GM23338 (cell line): ENCODE data around the gene CABS1. TPM values are rescaled to one million over a fixed set of nuclear protein-coding genes. Genes with fewer than 3 reads are reported as not detected.

Experiments used
- ATAC-seq: fragments of 200-7000 bp; cut with Tn5 transposase; 3 replicates; pipeline ENCODE4 v1.9.1; 2020
- DNase-seq: peaks from one replicate; pipeline ENCODE4 v3.0.0-alpha.2; 2015; ENCODE audit warnings: low spot score
- H2AFZ ChIP-seq: fragments of 200-600 bp; sonication (generic); 2 replicates; pipeline ENCODE4 v1.8.0; 2016; ENCODE audit warnings: antibody characterized with exemption, mild to moderate bottlenecking, moderate library complexity
- H3F3A ChIP-seq: fragments of 200-600 bp; sonication (generic); replicated peaks from 2 replicates; pipeline ENCODE4 v1.8.0; 2017; ENCODE audit warnings: antibody characterized with exemption, mixed run types, low read depth
- H3K27ac ChIP-seq: fragments of 200-600 bp; sonication (generic); 2 replicates; pipeline ENCODE4 v1.6.1; 2016; ENCODE audit warnings: low read depth
- H3K27me3 ChIP-seq: fragments of 200-600 bp; sonication (generic); 2 replicates; pipeline ENCODE4 v1.8.0; 2016; ENCODE audit warnings: mild to moderate bottlenecking, mixed run types, moderate library complexity; ENCODE audit not compliant: insufficient read depth
- H3K36me3 ChIP-seq: fragments of 200-600 bp; sonication (generic); 2 replicates; pipeline ENCODE4 v1.8.0; 2016; ENCODE audit warnings: mild to moderate bottlenecking; ENCODE audit not compliant: insufficient read depth
- H3K4me1 ChIP-seq: fragments of 200-600 bp; sonication (generic); 2 replicates; pipeline ENCODE4 v1.8.0; 2016; ENCODE audit warnings: mild to moderate bottlenecking, moderate library complexity; ENCODE audit not compliant: insufficient read depth
- H3K4me2 ChIP-seq: fragments of 200-600 bp; sonication (generic); 2 replicates; pipeline ENCODE4 v1.7.1; 2017; ENCODE audit warnings: mixed run types
- H3K4me3 ChIP-seq: fragments of 200-600 bp; sonication (generic); 2 replicates; pipeline ENCODE4 v1.6.1; 2016; ENCODE audit warnings: mixed run types
- H3K79me2 ChIP-seq: fragments of 200-600 bp; sonication (generic); replicated peaks from 2 replicates; pipeline ENCODE4 v1.8.0; 2017; ENCODE audit warnings: mild to moderate bottlenecking; ENCODE audit not compliant: insufficient read depth
- H3K9me2 ChIP-seq: fragments of 200-600 bp; sonication (generic); 2 replicates; pipeline ENCODE4 v1.8.0; 2017; ENCODE audit not compliant: insufficient read depth
- H4K20me1 ChIP-seq: fragments of 200-600 bp; sonication (generic); replicated peaks from 2 replicates; pipeline ENCODE4 v1.8.0; 2017; ENCODE audit warnings: mild to moderate bottlenecking; ENCODE audit not compliant: insufficient read depth
- H3K27ac Mint-ChIP-seq: 2 replicates; pipeline ENCODE4 v1.8.0; 2020; ENCODE audit warnings: inconsistent platforms, mild to moderate bottlenecking, moderate library complexity, mixed read lengths
- H3K27me3 Mint-ChIP-seq: 3 replicates; pipeline ENCODE4 v1.8.0; 2022; ENCODE audit warnings: low read depth, mild to moderate bottlenecking, moderate library complexity, mixed read lengths, inconsistent platforms; ENCODE audit not compliant: insufficient read depth, poor library complexity
- H3K36me3 Mint-ChIP-seq: 3 replicates; pipeline ENCODE4 v1.8.0; 2021; ENCODE audit warnings: low read depth, mild to moderate bottlenecking, inconsistent platforms, moderate library complexity, mixed read lengths
- H3K4me1 Mint-ChIP-seq: 3 replicates; pipeline ENCODE4 v1.8.0; 2020; ENCODE audit warnings: mild to moderate bottlenecking, inconsistent platforms, mixed read lengths
- H3K4me3 Mint-ChIP-seq: 3 replicates; pipeline ENCODE4 v1.8.0; 2021; ENCODE audit warnings: moderate library complexity, mild to moderate bottlenecking, inconsistent platforms, mixed read lengths
- H3K9me3 Mint-ChIP-seq: 3 replicates; pipeline ENCODE4 v1.8.0; 2020; ENCODE audit warnings: moderate library complexity, mild to moderate bottlenecking, inconsistent platforms, mixed read lengths
- CREB1 ChIP-seq: fragments of 250-450 bp; sonication (Bioruptor Pico); IDR thresholded peaks from 2 replicates; pipeline ENCODE4 v1.5.0; 2020; ENCODE audit warnings: low read depth, mild to moderate bottlenecking, moderate library complexity
- EZH2 ChIP-seq: fragments of 200-600 bp; sonication (generic); IDR thresholded peaks from one replicate; pipeline ENCODE4 v1.8.0; 2017; ENCODE audit warnings: antibody characterized with exemption, mild to moderate bottlenecking, low read depth; ENCODE audit not compliant: unreplicated experiment
- EZH2phosphoT487 ChIP-seq: fragments of 200-600 bp; sonication (generic); IDR thresholded peaks from one replicate; pipeline ENCODE4 v1.8.1; 2018; ENCODE audit warnings: antibody characterized with exemption; ENCODE audit not compliant: unreplicated experiment
- JUNB ChIP-seq: IDR thresholded peaks from one replicate; pipeline ENCODE4 v1.6.1; 2016; ENCODE audit warnings: antibody characterized with exemption; ENCODE audit not compliant: unreplicated experiment
- NANOG ChIP-seq: IDR thresholded peaks from 2 replicates; pipeline ENCODE4 v1.6.1; 2016; ENCODE audit warnings: antibody characterized with exemption, borderline replicate concordance
- POLR2AphosphoS5 ChIP-seq: IDR thresholded peaks from 2 replicates; pipeline ENCODE4 v1.6.1; 2016; ENCODE audit warnings: antibody characterized with exemption, low read depth
- STAT1 ChIP-seq: IDR thresholded peaks from one replicate; pipeline ENCODE4 v1.6.1; 2016; ENCODE audit warnings: antibody characterized with exemption; ENCODE audit not compliant: unreplicated experiment
- ZNF114 ChIP-seq: fragments of 250-450 bp; sonication (Bioruptor Pico); IDR thresholded peaks from 2 replicates; pipeline ENCODE4 v1.5.0; 2020; ENCODE audit warnings: mild to moderate bottlenecking, moderate library complexity
- ZNF331 ChIP-seq: fragments of 250-450 bp; sonication (Bioruptor Pico); IDR thresholded peaks from 2 replicates; pipeline ENCODE4 v1.5.0; 2020; ENCODE audit warnings: low read depth, mild to moderate bottlenecking, moderate library complexity
- polyA plus RNA-seq: library from polyadenylated mRNA; unstranded; fragments of >200 nt; fragmentation: Nextera tagmentation; extraction: Ambion mirVana; gene quantifications from 2 replicates; pipeline ENCODE4 v1.2.1, GENCODE V29; 2016
- total RNA-seq: library from RNA; depleted of rRNA; stranded (reverse); fragments of >200 nt; shearing (Covaris generic); gene quantifications from 2 replicates; pipeline ENCODE4 v1.2.3, GENCODE V29; 2014
- TF ChIP-seq, protein P1 (sequence below): IDR thresholded peaks from 2 replicates; pipeline ENCODE4 v1.6.1; 2016; ENCODE audit warnings: antibody characterized with exemption
- TF ChIP-seq, protein P2 (sequence below), 2 experiments: fragments of 200-600 bp in 1 of 2; sonication (generic) in 1 of 2; conservative IDR thresholded peaks; 2 replicates each; pipeline versions ENCODE4 v1.5.1 to v1.6.1; 2016 to 2017; ENCODE audit warnings: antibody characterized with exemption in 2 of 2, low read depth in 2 of 2, mild to moderate bottlenecking in 2 of 2, moderate library complexity in 1 of 2
- TF ChIP-seq, protein P3 (sequence below): IDR thresholded peaks from one replicate; pipeline ENCODE4 v1.6.1; 2018; ENCODE audit warnings: antibody characterized with exemption; ENCODE audit not compliant: unreplicated experiment
- TF ChIP-seq, protein P4 (sequence below): fragments of 250-450 bp; sonication (Bioruptor Pico); IDR thresholded peaks from 2 replicates; pipeline ENCODE4 v1.5.0; 2020; ENCODE audit warnings: mild to moderate bottlenecking, moderate library complexity

CABS1 gene
- total and polyA plus RNA-seq, 2 experiments from 2014 or later, result not detected

DNA sequence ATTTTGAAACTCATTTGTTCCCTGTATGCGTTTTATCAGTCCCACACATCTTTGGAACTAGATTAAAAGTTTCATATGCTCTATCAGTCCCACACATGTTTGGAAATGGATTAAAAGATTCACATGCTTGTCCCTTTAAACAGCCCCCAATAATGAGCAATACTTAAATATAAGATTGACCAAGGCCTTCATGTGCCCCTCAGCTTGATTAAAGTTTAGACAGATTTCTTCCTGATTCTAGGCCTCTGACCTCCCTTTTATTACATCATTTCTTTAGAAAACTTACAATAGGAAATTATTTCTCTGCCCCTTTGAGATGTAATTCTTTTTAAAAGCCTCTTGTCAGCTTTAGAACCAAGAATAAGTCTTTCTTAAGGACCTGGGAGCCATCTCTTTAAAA, 31.7 kb upstream of the CABS1 start:
- Histone ChIP-seq H3K4me3 (no peak overlapping the region), H3K4me2 (no peak overlapping the region), H3F3A (no peaks in the 10 kb centered on the region), H2AFZ (no peak overlapping the region), H3K36me3 (no peaks in the 10 kb centered on the region), H3K79me2 (no peaks in the 10 kb centered on the region), H3K27me3 (no peaks in the 10 kb centered on the region), H3K27ac (no peak overlapping the region), H4K20me1 (no peaks in the 10 kb centered on the region), H3K4me1 (no peaks in the 10 kb centered on the region), H3K9me2 (no peaks in the 10 kb centered on the region)
- ATAC-seq (no peak), DNase-seq (no peak)
- Mint-ChIP-seq H3K27me3 (no peaks in the 10 kb centered on the region), H3K36me3 (no peaks in the 10 kb centered on the region), H3K4me1 (no peaks in the 10 kb centered on the region; the same call in 2 of the 3 replicates), H3K27ac (no peak overlapping the region), H3K9me3 (no peaks in the 10 kb centered on the region), H3K4me3 (no peak overlapping the region)
- TF ChIP-seq, protein P1, sequence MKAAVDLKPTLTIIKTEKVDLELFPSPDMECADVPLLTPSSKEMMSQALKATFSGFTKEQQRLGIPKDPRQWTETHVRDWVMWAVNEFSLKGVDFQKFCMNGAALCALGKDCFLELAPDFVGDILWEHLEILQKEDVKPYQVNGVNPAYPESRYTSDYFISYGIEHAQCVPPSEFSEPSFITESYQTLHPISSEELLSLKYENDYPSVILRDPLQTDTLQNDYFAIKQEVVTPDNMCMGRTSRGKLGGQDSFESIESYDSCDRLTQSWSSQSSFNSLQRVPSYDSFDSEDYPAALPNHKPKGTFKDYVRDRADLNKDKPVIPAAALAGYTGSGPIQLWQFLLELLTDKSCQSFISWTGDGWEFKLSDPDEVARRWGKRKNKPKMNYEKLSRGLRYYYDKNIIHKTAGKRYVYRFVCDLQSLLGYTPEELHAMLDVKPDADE, result no peak
- TF ChIP-seq, protein P2, sequence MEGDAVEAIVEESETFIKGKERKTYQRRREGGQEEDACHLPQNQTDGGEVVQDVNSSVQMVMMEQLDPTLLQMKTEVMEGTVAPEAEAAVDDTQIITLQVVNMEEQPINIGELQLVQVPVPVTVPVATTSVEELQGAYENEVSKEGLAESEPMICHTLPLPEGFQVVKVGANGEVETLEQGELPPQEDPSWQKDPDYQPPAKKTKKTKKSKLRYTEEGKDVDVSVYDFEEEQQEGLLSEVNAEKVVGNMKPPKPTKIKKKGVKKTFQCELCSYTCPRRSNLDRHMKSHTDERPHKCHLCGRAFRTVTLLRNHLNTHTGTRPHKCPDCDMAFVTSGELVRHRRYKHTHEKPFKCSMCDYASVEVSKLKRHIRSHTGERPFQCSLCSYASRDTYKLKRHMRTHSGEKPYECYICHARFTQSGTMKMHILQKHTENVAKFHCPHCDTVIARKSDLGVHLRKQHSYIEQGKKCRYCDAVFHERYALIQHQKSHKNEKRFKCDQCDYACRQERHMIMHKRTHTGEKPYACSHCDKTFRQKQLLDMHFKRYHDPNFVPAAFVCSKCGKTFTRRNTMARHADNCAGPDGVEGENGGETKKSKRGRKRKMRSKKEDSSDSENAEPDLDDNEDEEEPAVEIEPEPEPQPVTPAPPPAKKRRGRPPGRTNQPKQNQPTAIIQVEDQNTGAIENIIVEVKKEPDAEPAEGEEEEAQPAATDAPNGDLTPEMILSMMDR (conservative IDR thresholded peaks at IDR 0.05; ENCODE audit: low read depth in 2 of 2), result no peak
- no peak for TF ChIP-seq JUNB
- TF ChIP-seq, protein P3, sequence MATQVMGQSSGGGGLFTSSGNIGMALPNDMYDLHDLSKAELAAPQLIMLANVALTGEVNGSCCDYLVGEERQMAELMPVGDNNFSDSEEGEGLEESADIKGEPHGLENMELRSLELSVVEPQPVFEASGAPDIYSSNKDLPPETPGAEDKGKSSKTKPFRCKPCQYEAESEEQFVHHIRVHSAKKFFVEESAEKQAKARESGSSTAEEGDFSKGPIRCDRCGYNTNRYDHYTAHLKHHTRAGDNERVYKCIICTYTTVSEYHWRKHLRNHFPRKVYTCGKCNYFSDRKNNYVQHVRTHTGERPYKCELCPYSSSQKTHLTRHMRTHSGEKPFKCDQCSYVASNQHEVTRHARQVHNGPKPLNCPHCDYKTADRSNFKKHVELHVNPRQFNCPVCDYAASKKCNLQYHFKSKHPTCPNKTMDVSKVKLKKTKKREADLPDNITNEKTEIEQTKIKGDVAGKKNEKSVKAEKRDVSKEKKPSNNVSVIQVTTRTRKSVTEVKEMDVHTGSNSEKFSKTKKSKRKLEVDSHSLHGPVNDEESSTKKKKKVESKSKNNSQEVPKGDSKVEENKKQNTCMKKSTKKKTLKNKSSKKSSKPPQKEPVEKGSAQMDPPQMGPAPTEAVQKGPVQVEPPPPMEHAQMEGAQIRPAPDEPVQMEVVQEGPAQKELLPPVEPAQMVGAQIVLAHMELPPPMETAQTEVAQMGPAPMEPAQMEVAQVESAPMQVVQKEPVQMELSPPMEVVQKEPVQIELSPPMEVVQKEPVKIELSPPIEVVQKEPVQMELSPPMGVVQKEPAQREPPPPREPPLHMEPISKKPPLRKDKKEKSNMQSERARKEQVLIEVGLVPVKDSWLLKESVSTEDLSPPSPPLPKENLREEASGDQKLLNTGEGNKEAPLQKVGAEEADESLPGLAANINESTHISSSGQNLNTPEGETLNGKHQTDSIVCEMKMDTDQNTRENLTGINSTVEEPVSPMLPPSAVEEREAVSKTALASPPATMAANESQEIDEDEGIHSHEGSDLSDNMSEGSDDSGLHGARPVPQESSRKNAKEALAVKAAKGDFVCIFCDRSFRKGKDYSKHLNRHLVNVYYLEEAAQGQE, result no peak
- no peak for TF ChIP-seq POLR2AphosphoS5
- TF ChIP-seq, protein P4, sequence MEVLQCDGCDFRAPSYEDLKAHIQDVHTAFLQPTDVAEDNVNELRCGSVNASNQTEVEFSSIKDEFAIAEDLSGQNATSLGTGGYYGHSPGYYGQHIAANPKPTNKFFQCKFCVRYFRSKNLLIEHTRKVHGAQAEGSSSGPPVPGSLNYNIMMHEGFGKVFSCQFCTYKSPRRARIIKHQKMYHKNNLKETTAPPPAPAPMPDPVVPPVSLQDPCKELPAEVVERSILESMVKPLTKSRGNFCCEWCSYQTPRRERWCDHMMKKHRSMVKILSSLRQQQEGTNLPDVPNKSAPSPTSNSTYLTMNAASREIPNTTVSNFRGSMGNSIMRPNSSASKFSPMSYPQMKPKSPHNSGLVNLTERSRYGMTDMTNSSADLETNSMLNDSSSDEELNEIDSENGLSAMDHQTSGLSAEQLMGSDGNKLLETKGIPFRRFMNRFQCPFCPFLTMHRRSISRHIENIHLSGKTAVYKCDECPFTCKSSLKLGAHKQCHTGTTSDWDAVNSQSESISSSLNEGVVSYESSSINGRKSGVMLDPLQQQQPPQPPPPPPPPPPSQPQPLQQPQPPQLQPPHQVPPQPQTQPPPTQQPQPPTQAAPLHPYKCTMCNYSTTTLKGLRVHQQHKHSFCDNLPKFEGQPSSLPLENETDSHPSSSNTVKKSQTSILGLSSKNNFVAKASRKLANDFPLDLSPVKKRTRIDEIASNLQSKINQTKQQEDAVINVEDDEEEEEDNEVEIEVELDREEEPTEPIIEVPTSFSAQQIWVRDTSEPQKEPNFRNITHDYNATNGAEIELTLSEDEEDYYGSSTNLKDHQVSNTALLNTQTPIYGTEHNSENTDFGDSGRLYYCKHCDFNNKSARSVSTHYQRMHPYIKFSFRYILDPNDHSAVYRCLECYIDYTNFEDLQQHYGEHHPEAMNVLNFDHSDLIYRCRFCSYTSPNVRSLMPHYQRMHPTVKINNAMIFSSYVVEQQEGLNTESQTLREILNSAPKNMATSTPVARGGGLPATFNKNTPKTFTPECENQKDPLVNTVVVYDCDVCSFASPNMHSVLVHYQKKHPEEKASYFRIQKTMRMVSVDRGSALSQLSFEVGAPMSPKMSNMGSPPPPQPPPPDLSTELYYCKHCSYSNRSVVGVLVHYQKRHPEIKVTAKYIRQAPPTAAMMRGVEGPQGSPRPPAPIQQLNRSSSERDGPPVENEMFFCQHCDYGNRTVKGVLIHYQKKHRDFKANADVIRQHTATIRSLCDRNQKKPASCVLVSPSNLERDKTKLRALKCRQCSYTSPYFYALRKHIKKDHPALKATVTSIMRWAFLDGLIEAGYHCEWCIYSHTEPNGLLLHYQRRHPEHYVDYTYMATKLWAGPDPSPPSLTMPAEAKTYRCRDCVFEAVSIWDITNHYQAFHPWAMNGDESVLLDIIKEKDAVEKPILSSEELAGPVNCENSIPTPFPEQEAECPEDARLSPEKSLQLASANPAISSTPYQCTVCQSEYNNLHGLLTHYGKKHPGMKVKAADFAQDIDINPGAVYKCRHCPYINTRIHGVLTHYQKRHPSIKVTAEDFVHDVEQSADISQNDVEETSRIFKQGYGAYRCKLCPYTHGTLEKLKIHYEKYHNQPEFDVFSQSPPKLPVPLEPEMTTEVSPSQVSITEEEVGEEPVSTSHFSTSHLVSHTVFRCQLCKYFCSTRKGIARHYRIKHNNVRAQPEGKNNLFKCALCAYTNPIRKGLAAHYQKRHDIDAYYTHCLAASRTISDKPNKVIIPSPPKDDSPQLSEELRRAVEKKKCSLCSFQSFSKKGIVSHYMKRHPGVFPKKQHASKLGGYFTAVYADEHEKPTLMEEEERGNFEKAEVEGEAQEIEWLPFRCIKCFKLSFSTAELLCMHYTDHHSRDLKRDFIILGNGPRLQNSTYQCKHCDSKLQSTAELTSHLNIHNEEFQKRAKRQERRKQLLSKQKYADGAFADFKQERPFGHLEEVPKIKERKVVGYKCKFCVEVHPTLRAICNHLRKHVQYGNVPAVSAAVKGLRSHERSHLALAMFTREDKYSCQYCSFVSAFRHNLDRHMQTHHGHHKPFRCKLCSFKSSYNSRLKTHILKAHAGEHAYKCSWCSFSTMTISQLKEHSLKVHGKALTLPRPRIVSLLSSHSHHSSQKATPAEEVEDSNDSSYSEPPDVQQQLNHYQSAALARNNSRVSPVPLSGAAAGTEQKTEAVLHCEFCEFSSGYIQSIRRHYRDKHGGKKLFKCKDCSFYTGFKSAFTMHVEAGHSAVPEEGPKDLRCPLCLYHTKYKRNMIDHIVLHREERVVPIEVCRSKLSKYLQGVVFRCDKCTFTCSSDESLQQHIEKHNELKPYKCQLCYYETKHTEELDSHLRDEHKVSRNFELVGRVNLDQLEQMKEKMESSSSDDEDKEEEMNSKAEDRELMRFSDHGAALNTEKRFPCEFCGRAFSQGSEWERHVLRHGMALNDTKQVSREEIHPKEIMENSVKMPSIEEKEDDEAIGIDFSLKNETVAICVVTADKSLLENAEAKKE (CRISPR knock-in tag), result no peak
- no peak for TF ChIP-seq NANOG
- no peak for TF ChIP-seq CREB1
- TF ChIP-seq ZNF114 (CRISPR knock-in tag), result no peak
- TF ChIP-seq EZH2phosphoT487, result no peak
- TF ChIP-seq EZH2, result no peak
- TF ChIP-seq STAT1, result no peak
- no peak for TF ChIP-seq ZNF331 (CRISPR knock-in tag)
